ENCODE data around the gene TENT4B.

TENT4B gene

DNA sequence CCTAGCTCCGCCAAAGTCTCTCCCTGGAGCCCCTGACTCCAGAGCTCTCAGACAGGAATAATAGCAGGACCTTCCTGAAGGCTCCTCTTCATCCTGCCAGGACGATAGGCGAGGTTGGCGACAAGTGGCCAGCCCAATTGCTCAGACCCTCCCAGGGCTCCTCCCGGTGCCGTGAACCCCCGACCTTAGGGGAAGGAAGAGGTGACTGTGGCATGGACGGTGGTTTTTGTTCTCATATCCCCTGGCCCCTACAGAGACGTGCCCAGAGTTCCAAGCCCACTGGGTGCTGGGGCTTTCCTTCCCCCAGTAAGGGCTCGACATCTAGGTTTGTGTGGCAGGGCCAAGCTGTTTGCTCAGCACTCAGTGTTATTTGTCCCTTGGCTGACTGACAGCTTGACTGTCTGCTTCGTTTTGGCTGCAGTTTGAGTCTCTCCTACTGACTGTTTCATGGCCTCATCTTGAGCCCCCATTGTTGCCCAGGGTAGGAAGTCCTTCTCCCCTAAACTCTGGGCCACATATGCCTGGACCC is 108.7 kb downstream of the TENT4B start:
- TF ChIP-seq, protein P1, sequence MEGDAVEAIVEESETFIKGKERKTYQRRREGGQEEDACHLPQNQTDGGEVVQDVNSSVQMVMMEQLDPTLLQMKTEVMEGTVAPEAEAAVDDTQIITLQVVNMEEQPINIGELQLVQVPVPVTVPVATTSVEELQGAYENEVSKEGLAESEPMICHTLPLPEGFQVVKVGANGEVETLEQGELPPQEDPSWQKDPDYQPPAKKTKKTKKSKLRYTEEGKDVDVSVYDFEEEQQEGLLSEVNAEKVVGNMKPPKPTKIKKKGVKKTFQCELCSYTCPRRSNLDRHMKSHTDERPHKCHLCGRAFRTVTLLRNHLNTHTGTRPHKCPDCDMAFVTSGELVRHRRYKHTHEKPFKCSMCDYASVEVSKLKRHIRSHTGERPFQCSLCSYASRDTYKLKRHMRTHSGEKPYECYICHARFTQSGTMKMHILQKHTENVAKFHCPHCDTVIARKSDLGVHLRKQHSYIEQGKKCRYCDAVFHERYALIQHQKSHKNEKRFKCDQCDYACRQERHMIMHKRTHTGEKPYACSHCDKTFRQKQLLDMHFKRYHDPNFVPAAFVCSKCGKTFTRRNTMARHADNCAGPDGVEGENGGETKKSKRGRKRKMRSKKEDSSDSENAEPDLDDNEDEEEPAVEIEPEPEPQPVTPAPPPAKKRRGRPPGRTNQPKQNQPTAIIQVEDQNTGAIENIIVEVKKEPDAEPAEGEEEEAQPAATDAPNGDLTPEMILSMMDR (IDR thresholded peaks at IDR 0.05; ENCODE audit: insufficient read depth, low read depth, low read length, missing control alignments), result no peak
- DNase-seq (ENCODE audit: low read depth), result no peak
- H3K4me3 ChIP-seq (ENCODE audit: low read length), result no peak overlapping the region

DNA sequence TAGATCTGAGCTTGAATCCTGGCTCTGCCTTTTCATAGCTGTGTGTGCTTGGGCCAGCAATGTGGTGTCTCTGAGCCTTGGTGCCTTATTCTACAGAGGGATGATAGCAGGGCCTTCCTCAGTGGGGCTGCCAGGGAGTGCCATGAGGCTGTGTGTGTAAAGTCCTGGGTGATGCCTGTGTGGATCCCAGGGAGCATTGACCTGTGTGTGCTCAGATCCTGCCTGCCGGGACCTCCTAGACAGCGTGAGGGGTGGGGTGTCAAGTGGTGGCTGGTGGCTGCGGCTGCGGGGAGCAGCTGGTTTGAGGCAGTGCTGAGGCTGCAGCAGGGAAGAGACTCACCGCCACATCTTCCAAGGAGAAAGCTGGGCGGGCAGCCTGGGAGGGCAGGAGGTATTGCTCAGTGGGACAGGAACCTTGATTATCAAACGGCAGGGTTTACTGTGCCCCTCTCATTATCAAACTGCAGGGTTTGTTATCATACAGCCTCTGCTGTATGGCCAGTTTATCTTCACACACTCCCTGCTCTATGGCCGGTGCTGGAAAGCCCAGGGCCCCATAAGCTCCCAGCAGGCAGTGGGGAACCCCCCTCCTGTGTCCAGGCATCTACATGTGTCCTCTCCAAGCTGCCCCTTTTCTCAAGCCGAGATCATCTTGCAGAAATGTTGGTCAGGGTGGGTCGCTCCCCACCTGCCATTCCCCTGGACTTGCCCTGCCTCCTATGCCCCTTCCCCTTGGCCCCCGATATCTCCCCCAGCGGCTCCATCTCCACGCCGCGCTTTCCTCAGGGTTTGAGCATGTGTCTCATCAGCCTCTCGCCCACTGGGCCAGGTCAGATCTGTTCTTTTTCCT is 110.2 kb downstream of the TENT4B start:
- no peak for DNase-seq (ENCODE audit: low read depth)
- TF ChIP-seq, protein P1 (IDR thresholded peaks at IDR 0.05; ENCODE audit: insufficient read depth, low read depth, low read length, missing control alignments), result no peak
- H3K4me3 ChIP-seq (ENCODE audit: low read length), result no peak overlapping the region

DNA sequence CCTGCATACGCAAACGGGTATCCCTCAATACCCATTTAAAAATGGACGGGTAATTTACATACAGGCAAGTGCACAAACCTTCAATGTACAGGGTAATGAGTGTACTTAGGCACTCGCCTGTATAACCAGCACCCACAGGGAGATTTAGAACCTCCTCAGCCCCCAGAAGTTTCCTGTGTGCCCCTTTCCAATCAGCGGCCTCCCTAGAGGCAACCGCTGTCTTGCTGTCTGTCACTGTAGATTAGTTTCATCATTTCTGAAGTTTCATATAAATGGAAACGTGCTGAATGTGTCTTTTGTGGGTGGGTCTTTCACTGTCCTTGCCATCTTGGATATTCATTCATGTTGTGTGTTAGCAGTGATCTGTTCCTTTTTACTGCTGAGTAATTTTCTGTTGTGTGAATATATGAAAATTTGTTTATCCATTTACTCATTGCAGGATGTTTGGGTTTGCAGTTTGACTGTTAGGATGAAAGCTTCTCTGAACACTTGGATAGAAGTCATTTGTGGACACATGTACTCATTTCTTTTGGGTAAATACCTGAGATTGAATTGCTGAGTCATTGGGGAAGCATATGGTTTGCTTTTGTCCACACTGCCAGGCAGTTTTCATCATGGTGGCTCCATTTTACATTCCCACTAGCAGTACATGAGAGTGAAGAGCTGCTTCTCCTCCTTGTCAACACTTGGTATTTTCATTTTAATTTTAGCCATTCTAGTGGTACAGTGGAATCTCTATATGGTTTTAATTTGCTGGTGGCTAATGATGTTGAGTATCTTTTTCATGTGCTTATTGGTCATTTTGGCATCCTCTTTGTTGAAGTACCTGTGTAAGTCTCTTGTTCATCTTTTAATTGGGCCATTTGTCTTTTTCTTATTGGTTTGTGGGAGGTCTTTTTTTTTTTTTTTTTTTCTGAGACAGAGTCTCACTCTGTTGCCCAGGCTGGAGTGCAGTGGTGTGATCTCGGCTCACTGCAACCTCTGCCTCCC is 111.1 kb downstream of the TENT4B start:
- peak; percentile 45 for DNase-seq (ENCODE audit: low read depth)
- TF ChIP-seq, protein P1 (IDR thresholded peaks at IDR 0.05; ENCODE audit: insufficient read depth, low read depth, low read length, missing control alignments), result no peak
- H3K4me3 ChIP-seq (ENCODE audit: low read length), result no peak overlapping the region

DNA sequence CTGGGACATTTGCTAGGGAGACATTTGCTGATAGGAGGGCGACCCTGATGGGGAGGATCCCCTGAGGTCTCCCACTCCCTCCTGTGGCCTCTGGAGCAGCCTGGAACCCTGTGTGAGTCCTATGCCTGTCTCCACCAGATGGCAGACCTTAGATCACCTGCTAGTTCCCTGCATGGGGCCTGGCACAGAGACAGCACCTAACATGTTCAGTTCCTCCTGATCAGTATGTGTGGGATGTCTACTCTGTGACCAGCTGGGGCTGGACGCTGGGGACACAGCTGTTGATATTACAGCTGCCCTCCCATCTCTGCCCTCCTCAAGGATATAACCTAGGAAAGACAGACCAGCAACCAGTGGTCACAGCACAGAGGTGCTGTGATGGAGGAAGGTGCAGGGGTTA is 112.2 kb downstream of the TENT4B start:
- no peak overlapping the region for H3K4me3 ChIP-seq (ENCODE audit: low read length)
- DNase-seq (ENCODE audit: low read depth), result peak; percentile 38
- TF ChIP-seq, protein P1 (IDR thresholded peaks at IDR 0.05; ENCODE audit: insufficient read depth, low read depth, low read length, missing control alignments), result peak; percentile 47

DNA sequence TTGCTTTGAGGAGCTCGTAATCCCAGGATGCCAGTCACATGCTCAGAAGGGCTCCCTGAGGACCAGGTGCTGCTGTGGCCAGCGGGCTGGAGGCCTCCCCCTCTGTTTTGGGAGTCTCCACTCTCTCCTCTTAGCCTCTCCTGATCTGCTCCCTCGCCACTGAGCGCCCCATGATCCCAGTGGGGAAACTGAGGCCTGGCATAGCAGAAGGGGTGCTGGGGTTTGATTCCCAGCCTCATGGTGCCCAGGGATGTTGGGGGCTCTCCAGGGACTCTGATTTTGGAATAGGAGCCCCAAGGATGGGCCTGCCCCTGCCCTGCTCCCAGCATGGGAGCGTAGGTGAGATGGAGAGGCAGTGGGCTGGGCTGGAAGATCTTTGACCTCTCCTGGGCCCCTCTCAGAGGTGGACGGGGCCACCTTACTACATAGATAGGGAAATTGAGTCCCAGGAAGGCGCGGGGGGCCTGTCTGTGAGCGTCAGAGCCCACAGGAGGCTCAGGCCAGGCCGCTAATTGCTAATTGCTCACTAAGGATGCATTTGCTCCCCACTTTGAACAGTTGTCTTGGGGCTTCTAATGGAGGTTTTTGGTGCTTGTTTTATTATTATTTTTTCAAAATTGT is 112.7 kb downstream of the TENT4B start:
- DNase-seq (ENCODE audit: low read depth), result no peak
- H3K4me3 ChIP-seq (ENCODE audit: low read length), result no peak overlapping the region
- TF ChIP-seq, protein P1 (IDR thresholded peaks at IDR 0.05; ENCODE audit: insufficient read depth, low read depth, low read length, missing control alignments), result no peak

DNA sequence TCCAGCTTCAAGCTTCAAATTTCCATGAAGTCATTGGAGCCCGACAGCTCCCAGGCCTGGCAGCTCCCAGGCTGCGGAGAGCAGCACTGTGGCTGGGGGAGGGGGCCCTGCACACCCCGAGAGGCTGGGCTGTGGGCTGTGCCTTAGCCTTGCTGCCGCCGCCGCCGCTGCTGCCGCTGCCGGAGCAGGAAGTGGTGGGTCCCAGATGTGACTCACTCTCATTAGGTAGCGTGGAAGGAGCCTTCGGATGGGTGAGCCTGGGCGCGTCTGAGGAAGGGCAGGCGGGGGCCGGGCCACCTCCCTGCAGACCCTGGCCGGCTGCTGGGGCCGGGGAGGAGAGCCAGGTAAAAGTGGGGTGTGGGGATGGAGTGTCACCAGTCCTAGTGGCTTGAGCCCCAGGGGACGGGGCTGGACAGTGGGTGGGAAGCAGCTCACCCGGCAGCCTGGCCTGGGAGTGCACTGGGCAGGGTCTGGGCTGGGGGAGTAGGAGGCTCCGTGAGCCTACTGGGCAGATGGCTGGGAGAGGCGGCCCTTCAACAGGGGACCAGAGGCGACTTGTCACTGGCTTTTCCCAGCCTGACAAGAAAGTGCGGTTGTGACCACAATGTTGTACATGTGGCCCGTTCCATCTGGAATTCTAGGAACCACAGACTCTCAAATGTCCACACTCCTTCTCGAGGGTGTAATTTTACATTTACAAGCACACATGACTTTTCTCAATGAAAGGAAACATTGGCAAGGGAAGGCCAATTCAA is 113.4 kb downstream of the TENT4B start, which contains the start of gene ADCY7:
ADCY7 (plus strand) TSS at position 215 of the 755 bp plus-strand sequence. CDS start 21,629 bp downstream, outside the sequence.
- TF ChIP-seq, protein P1 (IDR thresholded peaks at IDR 0.05; ENCODE audit: insufficient read depth, low read depth, low read length, missing control alignments), result no peak
- peak within 1 kb of the TSS; percentile 16 for H3K4me3 ChIP-seq (ENCODE audit: low read length)
- DNase-seq (ENCODE audit: low read depth), result peak; percentile 83

All from epithelial cell of esophagus (primary cell).